Fibroblast of villous mesenchyme (primary cell): ENCODE data around the gene PLXNA1. TPM values are rescaled to one million over a fixed set of nuclear protein-coding genes. Genes with fewer than 3 reads are reported as not detected.
A peak's percentile ranks its signal among the peaks of the same experiment; 100 is the strongest.

Source experiments
- DNase-seq: peaks from one replicate; pipeline ENCODE4 v3.0.0-alpha.2; 2010; ENCODE audit warnings: low read depth
- H3K4me3 ChIP-seq: 2 replicates; pipeline ENCODE4 v1.5.1; 2011; ENCODE audit warnings: low read depth, mild to moderate bottlenecking, low read length
- CTCF ChIP-seq: IDR thresholded peaks from 2 replicates; pipeline ENCODE4 v1.5.1; 2012; ENCODE audit warnings: low read depth, mild to moderate bottlenecking, low read length; ENCODE audit not compliant: insufficient read depth
- total RNA-seq: library from RNA; depleted of rRNA; stranded (reverse); fragments of >200 nt; gene quantifications from 2 replicates; pipeline ENCODE4 v1.2.3, GENCODE V29; 2012

The PLXNA1 gene
- total RNA-seq, 1 donor: 63.0 TPM

- DNase-seq: no peak
- TF ChIP-seq CTCF: no peak
- H3K4me3 ChIP-seq: no peak overlapping the region
Measured at GRCh38 chr3:126967386-126967785, 15.5 kb upstream of the PLXNA1 start.

- no peak overlapping the region for H3K4me3 ChIP-seq
- DNase-seq: peak; percentile 24
- TF ChIP-seq CTCF: no peak
Measured at GRCh38 chr3:126968391-126969390, 14.2 kb upstream of the PLXNA1 start.

GRCh38 chr3:126969586-126969985 is 13.3 kb upstream of the PLXNA1 start:
- TF ChIP-seq CTCF: no peak
- peak; percentile 33 for DNase-seq
- no peak overlapping the region for H3K4me3 ChIP-seq

- H3K4me3 ChIP-seq: no peak overlapping the region
- no peak for TF ChIP-seq CTCF
- no peak for DNase-seq
Measured at GRCh38 chr3:126970101-126970500, 12.8 kb upstream of the PLXNA1 start.

GRCh38 chr3:126970921-126971320 is 12.0 kb upstream of the PLXNA1 start:
- no peak for DNase-seq
- no peak overlapping the region for H3K4me3 ChIP-seq
- TF ChIP-seq CTCF: no peak

GRCh38 chr3:126971891-126972351 is 11.0 kb upstream of the PLXNA1 start:
- no peak for TF ChIP-seq CTCF
- peak; percentile 84 for DNase-seq
- H3K4me3 ChIP-seq: no peak overlapping the region
